HT-29 (cell line): ENCODE data around the gene OPCML. TPM values are rescaled to one million over a fixed set of nuclear protein-coding genes. Genes with fewer than 3 reads are reported as not detected.

ENCODE experiments used
- DNase-seq: peaks from one replicate; pipeline ENCODE4 v3.0.0-alpha.2; 2015; ENCODE audit warnings: low spot score
- total RNA-seq: library from RNA; depleted of rRNA; stranded (reverse); fragments of >200 nt; shearing (Covaris generic); gene quantifications from 2 replicates; pipeline ENCODE4 v1.2.3, GENCODE V29; 2014; rRNA removed

Gene OPCML
- not detected in 2 replicates for total RNA-seq

DNA sequence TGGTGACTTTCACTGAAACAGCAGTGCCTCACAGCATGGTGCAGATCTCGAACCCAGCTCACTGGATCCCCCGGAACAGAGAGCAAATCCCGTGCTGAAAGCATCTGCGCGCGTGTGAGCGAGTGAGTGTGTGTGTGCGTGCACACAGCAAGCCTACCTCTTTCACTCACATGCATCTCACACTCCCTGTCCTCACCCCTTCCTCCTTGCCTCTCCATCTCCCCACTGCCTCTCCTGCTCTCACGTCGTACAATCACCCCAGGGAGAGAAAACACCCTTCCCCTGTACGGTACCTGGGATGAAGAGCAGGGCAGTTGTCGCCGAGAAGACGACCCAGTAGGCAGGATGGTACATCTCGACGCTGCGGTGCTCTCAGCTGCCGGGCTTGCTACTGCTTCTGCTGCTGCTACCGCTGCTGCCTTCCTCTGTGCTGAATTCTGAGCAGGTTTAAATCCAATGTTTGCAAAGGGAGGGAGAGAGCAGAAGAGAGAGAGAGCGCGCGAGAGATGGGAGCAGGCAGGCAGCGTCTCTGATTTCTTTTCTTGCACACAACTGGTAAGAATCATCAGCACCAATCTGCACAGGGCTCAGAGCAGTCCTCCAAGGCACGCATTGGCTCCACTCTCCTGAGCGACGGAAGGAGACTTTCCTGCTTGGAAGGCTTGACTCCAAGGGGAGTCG is at the start of gene OPCML:
Gene OPCML (minus strand): TSS at position 531 of the 681 bp plus-strand sequence.
- DNase-seq = no peak

GRCh38 chr11:133581091-133581490 is 48.8 kb upstream of the OPCML start:
- no peak for DNase-seq

DNA sequence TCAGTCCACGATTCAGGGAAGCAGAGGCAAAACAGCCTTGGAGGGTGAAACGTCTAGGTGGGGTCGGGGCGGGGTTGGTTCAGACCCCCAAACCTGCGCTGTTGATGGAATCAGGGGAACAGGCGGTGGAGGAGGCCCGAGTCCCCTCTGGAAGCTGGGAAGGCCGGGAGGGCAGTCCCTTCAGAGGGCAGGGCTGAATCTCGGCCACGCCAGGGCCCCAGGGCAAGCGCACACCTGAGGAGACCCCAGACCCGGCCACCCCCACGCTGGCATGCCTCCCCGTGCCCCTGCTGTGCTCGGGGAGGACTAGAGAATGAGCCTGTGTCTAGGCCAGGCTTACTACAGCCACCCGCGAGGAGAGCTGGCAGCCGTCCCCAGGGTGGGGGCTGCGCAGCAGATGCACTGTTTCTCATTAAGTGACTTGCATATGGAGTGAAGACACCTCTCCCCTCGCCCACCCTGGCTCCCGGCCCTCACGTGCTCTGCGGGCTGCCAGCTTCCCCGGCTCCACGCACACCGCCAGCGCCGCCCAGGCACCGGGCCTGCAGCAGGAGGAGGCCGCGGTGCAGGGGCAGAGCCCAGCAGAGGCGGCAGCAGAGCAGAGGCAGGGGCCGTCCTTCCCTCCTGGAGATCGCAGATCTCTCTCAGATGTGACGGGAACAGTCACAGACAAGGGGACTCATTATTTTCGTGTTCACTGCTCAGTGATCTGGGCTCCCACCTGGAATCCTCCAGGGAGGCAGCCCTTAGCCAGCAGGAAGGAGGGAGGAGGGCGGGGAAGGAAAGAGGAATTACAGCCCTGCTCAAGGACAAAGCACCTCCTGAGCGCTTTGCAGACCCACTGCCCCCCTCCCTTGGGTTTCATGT is 47.1 kb upstream of the OPCML start:
- DNase-seq = no peak

DNA sequence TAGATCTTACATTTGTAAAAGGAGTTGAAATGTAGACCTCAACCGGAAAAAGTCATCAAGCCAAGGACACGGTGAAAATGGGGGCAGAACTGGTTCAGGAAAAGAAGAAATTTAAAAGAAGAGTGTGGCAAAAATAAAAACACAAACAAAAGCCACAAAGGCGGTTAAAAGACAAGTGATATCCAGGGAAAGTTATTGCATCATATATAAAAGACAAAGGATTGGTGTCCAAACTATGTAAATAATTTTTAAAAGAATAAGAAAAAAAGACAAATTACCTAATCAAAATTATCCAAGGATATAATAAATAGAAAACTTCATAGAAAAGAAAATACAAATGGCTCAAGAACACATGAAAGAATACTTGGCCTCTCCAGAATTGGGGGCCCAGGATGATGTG is 45.1 kb upstream of the OPCML start:
- DNase-seq = no peak

DNA sequence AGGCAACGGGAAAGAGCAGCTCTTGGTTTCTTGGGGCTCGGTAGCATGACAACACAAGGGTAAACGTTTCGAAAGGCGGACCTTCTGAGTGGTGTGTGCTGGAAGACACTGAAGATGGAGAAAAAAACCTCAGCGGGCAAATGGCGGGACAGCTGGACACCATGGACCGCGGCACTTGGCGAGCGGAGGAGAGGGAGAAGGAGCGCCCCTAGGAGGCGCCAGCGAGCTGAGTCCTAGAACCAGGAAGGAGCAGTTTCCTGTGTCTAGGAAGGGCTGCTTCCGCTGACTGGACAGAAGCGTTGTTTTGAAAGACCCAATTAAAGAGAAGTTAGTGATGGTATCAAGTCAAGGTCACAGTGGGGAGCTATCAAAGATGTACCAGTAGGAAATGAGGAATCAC is 44.0 kb upstream of the OPCML start:
- peak; percentile 13 for DNase-seq

DNA sequence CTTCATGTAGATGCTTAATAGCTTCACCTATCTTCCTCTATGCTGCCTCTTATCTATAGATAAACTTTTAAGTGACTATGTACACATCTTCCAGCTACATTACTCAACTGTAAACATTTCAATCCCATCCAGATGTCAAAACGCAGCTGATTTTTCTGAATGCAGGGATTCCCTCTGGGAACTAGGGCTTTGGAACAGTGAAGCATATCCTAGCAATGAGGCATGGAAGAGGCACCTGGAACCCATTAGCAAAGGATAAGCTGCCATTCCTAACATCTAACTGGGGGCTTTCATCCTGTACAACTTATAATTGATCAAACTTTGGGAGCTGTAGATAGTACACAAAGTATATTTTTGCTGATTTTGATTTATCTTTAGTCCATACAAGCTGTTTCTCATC is 40.8 kb upstream of the OPCML start:
- no peak for DNase-seq

DNA sequence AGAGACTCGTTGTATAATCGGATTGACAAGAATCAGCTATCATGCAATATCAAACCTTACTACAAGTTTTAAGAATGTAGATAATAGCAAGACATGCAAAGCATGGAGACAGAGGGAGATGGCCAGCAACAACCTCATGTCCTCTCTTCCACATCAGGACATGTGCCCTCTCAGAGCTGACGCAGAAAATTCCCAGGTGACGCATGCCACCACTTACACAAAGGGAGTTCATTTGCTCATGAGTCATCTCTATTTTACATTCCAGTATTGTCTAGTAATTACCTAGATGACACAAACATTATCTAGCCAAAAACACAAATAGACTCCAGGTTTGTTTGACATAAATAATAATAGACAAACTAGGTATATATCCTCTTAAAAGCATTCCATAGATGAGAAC is 38.1 kb upstream of the OPCML start:
- DNase-seq = no peak

DNA sequence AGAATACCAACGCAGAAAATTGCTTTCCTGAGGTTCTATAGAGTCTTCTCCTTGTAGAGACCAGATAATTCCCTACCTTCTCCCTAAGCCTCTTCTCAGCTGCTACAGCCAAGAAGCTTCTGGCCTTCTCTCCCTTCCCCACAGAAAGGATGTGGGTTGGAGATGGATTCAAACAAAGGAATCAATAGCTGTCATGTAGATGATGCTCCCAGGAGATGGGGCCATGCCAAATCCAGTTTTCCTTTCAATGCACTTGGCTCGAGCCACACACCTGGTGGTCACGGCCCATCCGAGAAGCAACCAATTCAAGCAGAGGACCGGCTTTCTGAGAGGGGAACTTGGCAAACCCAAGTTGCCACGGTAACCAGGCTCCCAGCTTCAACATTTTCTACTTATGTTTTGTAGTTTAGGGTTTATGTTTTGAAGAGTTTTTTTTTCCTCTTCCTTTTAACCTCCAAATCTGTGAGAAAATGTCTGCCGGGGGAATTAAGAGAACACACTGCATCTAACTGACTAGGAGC is 31.3 kb upstream of the OPCML start:
- DNase-seq = no peak

DNA sequence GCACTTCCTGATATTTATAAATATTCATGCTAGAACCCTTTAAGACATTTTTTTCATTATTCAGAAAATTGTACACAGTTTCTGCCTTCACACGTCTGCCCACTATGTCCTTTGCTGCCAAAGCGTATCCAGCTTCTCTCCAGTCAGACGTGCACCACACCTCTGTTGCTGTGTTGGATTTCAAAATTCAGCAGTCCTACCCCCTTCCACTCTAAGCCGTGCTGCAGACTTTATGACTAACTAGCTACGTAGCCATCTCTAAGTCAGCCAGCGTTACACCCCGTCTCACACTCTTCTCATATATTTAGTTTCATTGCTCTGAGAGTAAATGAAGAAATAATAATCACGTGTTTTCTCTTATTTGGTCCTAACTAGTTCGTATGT is 28.2 kb upstream of the OPCML start:
- DNase-seq = no peak

DNA sequence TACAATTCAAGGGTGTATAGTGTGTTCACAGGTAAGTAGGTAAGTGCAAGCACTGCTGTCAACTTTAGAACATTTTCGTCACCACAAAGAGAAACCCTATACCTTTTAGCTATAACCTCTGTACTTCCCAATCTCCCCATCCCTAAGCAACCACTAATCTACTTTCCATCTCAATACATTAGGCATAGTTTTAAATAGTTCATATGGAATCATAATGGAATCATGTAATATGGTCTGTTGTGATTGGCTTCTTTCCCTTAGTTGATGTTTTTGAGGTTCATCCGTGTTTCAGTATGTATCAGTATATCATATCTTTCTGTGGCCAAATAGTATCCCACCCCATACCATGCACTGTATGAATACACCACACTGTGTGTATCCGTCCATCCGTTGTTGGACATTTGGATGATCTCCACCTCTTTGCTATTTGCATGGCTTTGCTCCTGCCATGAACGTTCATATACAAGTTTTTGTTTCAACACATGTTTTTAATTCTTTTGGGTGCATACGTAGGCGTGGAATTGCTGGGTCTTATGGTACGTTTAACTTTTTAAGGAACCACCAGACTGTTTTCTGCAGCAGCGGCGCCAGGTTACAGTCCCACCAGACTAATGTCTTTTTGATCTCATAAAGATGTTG is 27.7 kb upstream of the OPCML start:
- DNase-seq = no peak

- DNase-seq = no peak
Measured at GRCh38 chr11:133559382-133559781, 27.1 kb upstream of the OPCML start.

DNA sequence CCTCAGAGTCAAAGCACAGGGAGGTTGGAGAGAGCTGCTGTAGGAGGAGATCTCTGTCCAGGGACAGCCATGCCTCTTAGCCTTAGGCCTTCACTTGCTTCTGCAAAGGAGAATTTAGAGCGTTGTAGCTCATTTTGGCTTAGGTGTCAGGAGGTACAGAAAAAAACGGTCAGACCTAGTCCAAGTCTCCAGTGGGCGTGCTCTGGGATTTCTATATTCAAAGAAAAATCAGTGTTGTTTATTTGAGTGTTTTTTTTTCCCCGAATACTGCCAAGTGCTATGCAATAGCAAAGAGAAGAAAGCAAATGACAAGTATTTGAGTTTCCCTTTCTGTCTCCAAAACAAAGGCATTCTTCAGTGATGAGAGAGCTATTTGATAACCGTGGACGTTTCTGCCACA is 22.7 kb upstream of the OPCML start:
- no peak for DNase-seq

DNA sequence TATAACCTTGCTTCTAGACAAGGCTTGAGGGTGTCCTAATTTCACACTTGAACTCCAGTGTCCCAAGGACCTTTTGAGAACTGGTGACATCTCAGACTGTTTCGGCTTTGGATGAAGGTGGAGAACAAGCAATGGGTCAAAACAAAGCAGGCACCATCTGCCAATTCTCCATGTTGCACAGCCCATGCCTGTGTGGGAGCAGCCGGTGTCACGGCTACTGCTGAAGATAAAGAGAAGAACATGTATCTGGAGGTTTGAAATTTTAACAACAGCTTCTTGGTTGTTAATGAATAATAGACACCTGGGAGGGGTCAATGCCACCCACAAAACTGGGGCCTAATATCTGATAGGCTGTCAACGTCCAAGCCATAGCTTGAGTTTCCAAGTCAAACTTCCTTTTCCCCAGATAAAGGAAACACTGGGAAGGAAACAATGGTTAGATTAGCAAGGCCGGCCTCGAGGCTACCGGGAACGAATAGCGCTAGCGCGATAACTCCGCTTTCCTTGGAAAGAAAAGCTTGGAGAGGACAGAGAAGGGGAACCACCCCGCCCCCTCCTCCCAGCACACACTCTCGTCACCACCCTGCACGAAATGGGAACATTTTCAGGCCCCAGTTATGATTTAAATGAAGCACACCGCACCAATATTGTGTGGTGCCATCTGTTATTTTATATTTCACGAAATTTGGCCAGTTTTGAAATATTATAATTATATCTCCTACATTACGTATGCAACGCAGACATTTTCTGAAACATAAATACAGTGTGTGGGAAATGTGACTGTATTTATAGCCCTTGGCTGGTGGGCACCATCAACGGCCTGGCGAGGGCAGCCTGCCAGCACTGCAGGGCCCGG is 21.8 kb upstream of the OPCML start:
- DNase-seq = no peak

- DNase-seq = no peak
Measured at GRCh38 chr11:133552938-133553337, 20.6 kb upstream of the OPCML start.

- DNase-seq = no peak
Measured at GRCh38 chr11:133551064-133551463, 18.8 kb upstream of the OPCML start.

DNA sequence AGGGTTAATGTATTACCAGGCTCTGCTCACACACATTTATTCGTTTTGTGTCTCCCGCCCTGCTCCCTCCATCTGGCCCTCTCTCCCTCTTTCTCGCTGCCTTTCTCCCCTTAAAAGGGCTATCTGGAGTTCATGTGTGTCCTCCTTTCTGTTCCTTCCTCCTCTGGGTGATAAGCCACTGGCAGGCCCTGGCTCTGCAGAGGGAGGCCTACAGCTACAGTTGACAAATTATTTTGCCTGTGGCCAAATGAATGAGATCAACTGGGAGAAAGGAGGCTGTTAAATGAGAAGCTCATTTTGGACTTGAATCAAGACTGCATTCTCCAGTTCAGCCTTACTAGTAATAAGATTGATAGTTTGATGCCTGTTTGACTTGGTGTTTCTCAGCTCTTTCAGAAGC is 17.5 kb upstream of the OPCML start:
- DNase-seq = no peak

- DNase-seq = no peak
Measured at GRCh38 chr11:133548641-133549040, 16.3 kb upstream of the OPCML start.

- no peak for DNase-seq
Measured at GRCh38 chr11:133547808-133548494, 15.7 kb upstream of the OPCML start.

- DNase-seq = no peak
Measured at GRCh38 chr11:133545199-133545803, 13.0 kb upstream of the OPCML start.

DNA sequence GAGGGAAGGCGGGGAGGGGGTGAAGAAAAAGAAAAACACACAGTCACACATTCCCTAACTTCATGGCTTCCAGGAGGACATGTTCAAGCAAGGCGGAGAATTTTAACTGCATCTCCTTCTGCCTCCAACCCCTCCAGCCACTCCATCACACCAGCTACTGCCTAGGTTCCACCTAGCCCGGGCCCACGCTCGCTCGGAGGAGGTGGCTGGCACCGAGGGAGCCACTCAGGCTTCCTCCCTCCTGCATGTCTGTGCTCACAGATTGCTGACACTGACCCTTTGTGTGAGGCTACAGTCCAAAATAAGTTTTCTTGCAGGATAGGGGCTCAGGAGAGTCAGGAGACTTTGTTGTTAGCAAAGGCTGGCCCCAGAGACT is 9.4 kb upstream of the OPCML start:
- DNase-seq = no peak
